HCT116 (cell line): ENCODE results near the gene PSME4. TPM values are rescaled to one million over a fixed set of nuclear protein-coding genes. Genes with fewer than 3 reads are reported as not detected.

Source experiments
- ATAC-seq: fragments of 200-7000 bp; cut with Tn5 transposase; 2 replicates; pipeline ENCODE4 v1.9.1; 2020; ENCODE audit warnings: mild to moderate bottlenecking, moderate library complexity
- BruUV-seq: library from RNA; stranded (reverse); fragments of 400-500 nt; replicated peaks from 2 replicates; lab custom pipeline; 2021; lab: Mats Ljungman, UMichigan
- CTCF ChIA-PET: fragments of 300-600 bp; sonication (Branson Sonifier 250); formaldehyde crosslinking; loops from one replicate; lab custom pipeline; 2021; ENCODE audit warnings: antibody characterized with exemption; lab: Charles Lee
- POLR2A ChIA-PET: fragments of 300-600, 350-600 bp; sonication (Branson Sonifier 250); formaldehyde crosslinking; loops from one replicate; lab custom pipeline; 2021; ENCODE audit warnings: antibody characterized with exemption; lab: Charles Lee
- RAD21 ChIA-PET, 2 experiments: fragments of 300-600 bp; sonication (Branson Sonifier 250); formaldehyde crosslinking; loops; one replicate each; lab custom pipeline; 2023; ENCODE audit warnings: low total read pairs in 2 of 2; ENCODE audit not compliant: uncharacterized antibody in 2 of 2, unreplicated experiment in 2 of 2, low non-redundant PET in 1 of 2; lab: Charles Lee
- DNase-seq: peaks from one replicate; pipeline ENCODE4 v3.0.0-alpha.2; 2010; ENCODE audit warnings: low read depth, low spot score
- H2AFZ ChIP-seq: fragments of 200-600 bp; shearing (Covaris generic), sonication (generic); 2 replicates; pipeline ENCODE4 v1.6.1; 2017; ENCODE audit warnings: low read depth, mixed run types, mixed read lengths, antibody characterized with exemption, low read length; ENCODE audit not compliant: poor library complexity, severe bottlenecking
- H3K27ac ChIP-seq: 2 replicates; pipeline ENCODE4 v1.5.1; 2012; ENCODE audit warnings: low read depth, low read length
- H3K27me3 ChIP-seq: fragments of 200-600 bp; sonication (generic); 2 replicates; pipeline ENCODE4 v1.6.1; 2016; ENCODE audit warnings: mixed run types, low read length, mixed read lengths; ENCODE audit not compliant: insufficient read depth
- H3K36me3 ChIP-seq, 2 experiments: fragments of 200-500 bp in 1 of 2; fragments of 200-600 bp in 1 of 2; sonication (Bioruptor generic) in 1 of 2; sonication (generic) in 1 of 2; 2 replicates each; pipeline versions ENCODE4 v1.5.1 to v1.6.1; 2014 to 2016; ENCODE audit warnings: low read length in 2 of 2, inconsistent platforms in 1 of 2, mixed read lengths in 1 of 2, mixed run types in 1 of 2; ENCODE audit not compliant: insufficient read depth in 2 of 2, control insufficient read depth in 1 of 2
- H3K4me1 ChIP-seq, 2 experiments: fragments of 200-600 bp in 1 of 2; sonication (generic) in 1 of 2; 2 replicates each; pipeline versions ENCODE4 v1.5.1 to v1.6.1; 2012 to 2017; ENCODE audit warnings: low read length in 2 of 2, inconsistent platforms in 1 of 2, mild to moderate bottlenecking in 1 of 2, mixed read lengths in 1 of 2, mixed run types in 1 of 2, moderate library complexity in 1 of 2; ENCODE audit not compliant: insufficient read depth in 2 of 2, control insufficient read depth in 1 of 2
- H3K4me2 ChIP-seq: fragments of 200-600 bp; sonication (generic); 2 replicates; pipeline ENCODE4 v1.6.1; 2017; ENCODE audit warnings: mixed run types, low read length, mixed read lengths
- H3K4me3 ChIP-seq, 2 experiments: fragments of 200-600 bp in 1 of 2; sonication (generic) in 1 of 2; replicated peaks in 1 of 2; 2 replicates each; pipeline ENCODE4 v1.5.1; 2011 to 2016; ENCODE audit warnings: low read length in 2 of 2, control low read depth in 1 of 2, low read depth in 1 of 2, mild to moderate bottlenecking in 1 of 2, mixed read lengths in 1 of 2, mixed run types in 1 of 2
- H3K79me2 ChIP-seq: fragments of 200-600 bp; sonication (generic); 2 replicates; pipeline ENCODE4 v1.6.1; 2017; ENCODE audit warnings: mild to moderate bottlenecking, mixed run types, low read length, moderate library complexity, mixed read lengths; ENCODE audit not compliant: insufficient read depth
- H3K9ac ChIP-seq: fragments of 200-600 bp; sonication (generic); 2 replicates; pipeline ENCODE4 v1.6.1; 2016; ENCODE audit warnings: low read length, mixed read lengths
- H3K9me2 ChIP-seq: fragments of 200-600 bp; sonication (generic), shearing (Covaris generic); 2 replicates; pipeline ENCODE4 v1.6.1; 2017; ENCODE audit warnings: mixed run types, mild to moderate bottlenecking, moderate library complexity; ENCODE audit not compliant: insufficient read depth
- H3K9me3 ChIP-seq, 2 experiments: fragments of 200-500 bp in 1 of 2; fragments of 200-600 bp in 1 of 2; sonication (Bioruptor generic) in 1 of 2; sonication (generic) in 1 of 2; 2 replicates each; pipeline ENCODE4 v1.6.1; 2014 to 2017; ENCODE audit warnings: low read length in 2 of 2, mixed read lengths in 2 of 2, inconsistent platforms in 1 of 2, low read depth in 1 of 2, mild to moderate bottlenecking in 1 of 2, mixed run types in 1 of 2, moderate library complexity in 1 of 2; ENCODE audit not compliant: control insufficient read depth in 1 of 2, insufficient read depth in 1 of 2
- H4K20me1 ChIP-seq: fragments of 200-600 bp; sonication (generic), shearing (Covaris generic); 2 replicates; pipeline ENCODE4 v1.6.1; 2017; ENCODE audit warnings: mixed run types, mild to moderate bottlenecking, moderate library complexity; ENCODE audit not compliant: insufficient read depth
- ATF3 ChIP-seq: IDR thresholded peaks from 2 replicates; pipeline ENCODE4 v1.6.1; 2012
- CBX3 ChIP-seq: IDR thresholded peaks from 2 replicates; pipeline ENCODE4 v1.6.1; 2012; ENCODE audit warnings: low read depth
- ELF1 ChIP-seq: IDR thresholded peaks from 2 replicates; pipeline ENCODE4 v1.6.1; 2012; ENCODE audit warnings: low read depth, borderline replicate concordance
- EZH2phosphoT487 ChIP-seq: fragments of 200-600 bp; IDR thresholded peaks from 2 replicates; pipeline ENCODE4 v1.6.1; 2018; ENCODE audit warnings: antibody characterized with exemption, borderline replicate concordance
- MAX ChIP-seq: IDR thresholded peaks from 2 replicates; pipeline ENCODE4 v1.6.1; 2012
- POLR2A ChIP-seq: IDR thresholded peaks from 2 replicates; pipeline ENCODE4 v1.7.0; 2011; ENCODE audit warnings: borderline replicate concordance; ENCODE audit not compliant: insufficient read depth, insufficient read length; ENCODE audit errors: extremely low read depth
- POLR2AphosphoS5 ChIP-seq: IDR thresholded peaks from 2 replicates; pipeline ENCODE4 v1.6.1; 2011; ENCODE audit warnings: mild to moderate bottlenecking, low read depth, low read length, moderate library complexity
- SIN3A ChIP-seq: IDR thresholded peaks from 2 replicates; pipeline ENCODE4 v1.6.1; 2012; ENCODE audit warnings: low read depth
- SP1 ChIP-seq: IDR thresholded peaks from 2 replicates; pipeline ENCODE4 v1.6.1; 2012; ENCODE audit warnings: low read depth
- SRF ChIP-seq: IDR thresholded peaks from 2 replicates; pipeline ENCODE4 v1.6.1; 2012; ENCODE audit warnings: low read depth
- ZBTB33 ChIP-seq: IDR thresholded peaks from 2 replicates; pipeline ENCODE4 v1.6.1; 2011; ENCODE audit warnings: mild to moderate bottlenecking, low read length, moderate library complexity; ENCODE audit not compliant: insufficient replicate concordance; ENCODE audit errors: extremely low read depth
- ZFX ChIP-seq: fragments of 450-650 bp; IDR thresholded peaks from 2 replicates; pipeline ENCODE4 v1.6.1; 2017
- intact Hi-C: fragments of 100-400 bp; cut with micrococcal nuclease; formaldehyde crosslinking; loops from 2 replicates; pipeline ENCODE4 v1.10.0; 2022
- total RNA-seq: library from RNA; stranded (reverse); gene quantifications from one replicate; pipeline ENCODE4 v1.2.1, GENCODE V29; 2021; ENCODE audit not compliant: unreplicated experiment

The PSME4 gene
- total RNA-seq, 1 experiment from 2014 or later: 53.2 TPM

- RAD21 ChIA-PET: no interaction called here
- Histone ChIP-seq H3K9me3 (no peaks in the 10 kb centered on the region), H3K9ac (no peak overlapping the region), H3K9me2 (no peaks in the 10 kb centered on the region), H3K4me3 (no peak overlapping the region), H3K27ac (no peak overlapping the region), H4K20me1 (no peaks in the 10 kb centered on the region; the same call in 1 of the 2 replicates), H3K27me3 (no peaks in the 10 kb centered on the region), H3K4me2 (no peak overlapping the region), H3K36me3 (peaks cover 2 to 8% of the 10 kb centered on the region in 2 experiments; a peak in 2 of 4 replicates), H2AFZ (no peak overlapping the region), H3K4me1 (no peaks in the 10 kb centered on the region), H3K79me2 (peaks cover 21% of the 10 kb centered on the region)
- POLR2A ChIA-PET: no interaction called here
- TF ChIP-seq SRF (no peak), EZH2phosphoT487 (no peak), SIN3A (no peak)
- no peak for ATAC-seq
- BruUV-seq: no TSS peak
- DNase-seq: no peak
- CTCF ChIA-PET: no interaction called here
- intact Hi-C loops: no loop called here
Measured at GRCh38 chr2:53941749-53942148, 29.0 kb downstream of the PSME4 start.

GRCh38 chr2:53939656-53940055 lies 31.1 kb downstream of the PSME4 start:
- Histone ChIP-seq H3K79me2 (peaks cover 21% of the 10 kb centered on the region), H3K4me2 (no peak overlapping the region), H2AFZ (no peak overlapping the region), H3K27me3 (no peaks in the 10 kb centered on the region), H3K9me3 (no peaks in the 10 kb centered on the region), H3K27ac (no peak overlapping the region), H3K9me2 (no peaks in the 10 kb centered on the region), H4K20me1 (no peaks in the 10 kb centered on the region; the same call in 1 of the 2 replicates), H3K4me3 (no peak overlapping the region), H3K9ac (no peak overlapping the region), H3K36me3 (peaks cover 4 to 11% of the 10 kb centered on the region in 2 experiments; a peak in 2 of 4 replicates), H3K4me1 (no peaks in the 10 kb centered on the region)
- intact Hi-C loops: no loop called here
- ChIA-PET RAD21 (no interaction called here), CTCF (no interaction called here), POLR2A (no interaction called here)
- ATAC-seq (no peak), DNase-seq (no peak)
- TF ChIP-seq CBX3: no peak
- TF ChIP-seq EZH2phosphoT487: no peak
- no peak for TF ChIP-seq ATF3
- TF ChIP-seq ELF1: no peak
- TF ChIP-seq ZFX: no peak
- TF ChIP-seq SP1: no peak
- TF ChIP-seq ZBTB33: no peak
- TF ChIP-seq MAX: no peak
- no peak for TF ChIP-seq SIN3A
- no peak for TF ChIP-seq POLR2AphosphoS5
- no peak for TF ChIP-seq POLR2A
- no TSS peak for BruUV-seq
